ENCODE data around the gene IPO5. TPM values are rescaled to one million over a fixed set of nuclear protein-coding genes. Genes with fewer than 3 reads are reported as not detected.

Gene IPO5
- total RNA-seq, 1 donor from 2014 or later: 83.6 TPM

DNA sequence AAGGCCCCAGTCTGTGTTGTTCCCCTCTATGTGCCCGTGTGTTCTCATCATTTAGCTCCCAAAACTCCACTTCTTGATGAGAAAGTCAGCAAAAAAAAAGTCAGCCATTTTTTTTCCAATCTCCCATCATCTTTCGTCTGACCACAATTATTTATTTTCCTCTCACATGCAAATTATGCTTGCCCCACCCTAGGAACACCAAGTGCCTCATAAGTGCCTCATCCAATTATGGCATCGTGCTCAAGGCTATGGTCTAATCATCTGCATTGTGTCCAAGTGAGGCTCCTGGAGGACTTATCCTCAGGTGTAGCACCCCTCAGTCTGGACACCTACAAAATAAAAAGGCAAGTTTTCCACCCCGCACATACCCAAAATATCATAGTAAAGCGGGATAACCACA is 20.8 kb upstream of the IPO5 start:
- no peak for DNase-seq
- intact Hi-C loops (cut with DNase I): no loop called here
- no peak overlapping the region for H3K27ac ChIP-seq
- H3K36me3 ChIP-seq: no peaks in the 10 kb centered on the region
- no peaks in the 10 kb centered on the region for H3K9me3 ChIP-seq
- TF ChIP-seq, protein P1, sequence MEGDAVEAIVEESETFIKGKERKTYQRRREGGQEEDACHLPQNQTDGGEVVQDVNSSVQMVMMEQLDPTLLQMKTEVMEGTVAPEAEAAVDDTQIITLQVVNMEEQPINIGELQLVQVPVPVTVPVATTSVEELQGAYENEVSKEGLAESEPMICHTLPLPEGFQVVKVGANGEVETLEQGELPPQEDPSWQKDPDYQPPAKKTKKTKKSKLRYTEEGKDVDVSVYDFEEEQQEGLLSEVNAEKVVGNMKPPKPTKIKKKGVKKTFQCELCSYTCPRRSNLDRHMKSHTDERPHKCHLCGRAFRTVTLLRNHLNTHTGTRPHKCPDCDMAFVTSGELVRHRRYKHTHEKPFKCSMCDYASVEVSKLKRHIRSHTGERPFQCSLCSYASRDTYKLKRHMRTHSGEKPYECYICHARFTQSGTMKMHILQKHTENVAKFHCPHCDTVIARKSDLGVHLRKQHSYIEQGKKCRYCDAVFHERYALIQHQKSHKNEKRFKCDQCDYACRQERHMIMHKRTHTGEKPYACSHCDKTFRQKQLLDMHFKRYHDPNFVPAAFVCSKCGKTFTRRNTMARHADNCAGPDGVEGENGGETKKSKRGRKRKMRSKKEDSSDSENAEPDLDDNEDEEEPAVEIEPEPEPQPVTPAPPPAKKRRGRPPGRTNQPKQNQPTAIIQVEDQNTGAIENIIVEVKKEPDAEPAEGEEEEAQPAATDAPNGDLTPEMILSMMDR (IDR thresholded peaks at IDR 0.05): no peak
- H3K4me3 ChIP-seq: no peak overlapping the region
- H3K4me1 ChIP-seq: no peaks in the 10 kb centered on the region
- no peaks in the 10 kb centered on the region for H3K27me3 ChIP-seq (ENCODE audit: low read depth)
- ATAC-seq: no peak

DNA sequence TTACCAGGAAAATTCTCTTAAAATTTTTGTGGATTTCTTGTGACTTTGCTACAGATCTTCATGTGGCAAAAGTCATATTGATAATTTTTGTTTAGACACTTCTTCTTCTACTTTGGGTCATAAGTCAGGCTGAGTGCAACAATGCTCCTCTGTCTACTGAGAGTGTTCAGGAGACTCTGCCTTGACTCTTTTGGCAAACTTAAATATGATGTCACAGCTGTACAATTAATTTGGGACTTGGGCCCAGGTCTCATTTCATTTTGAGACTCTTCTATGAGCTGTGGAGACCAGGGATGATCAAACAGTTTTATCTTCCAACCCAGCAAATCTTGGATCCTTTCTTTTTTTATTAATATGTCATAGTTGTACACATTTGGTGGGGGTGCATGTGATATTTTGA is 19.7 kb upstream of the IPO5 start:
- Histone ChIP-seq H3K9me3 (no peaks in the 10 kb centered on the region), H3K4me1 (no peaks in the 10 kb centered on the region), H3K27ac (no peak overlapping the region), H3K27me3 (ENCODE audit: low read depth) (no peaks in the 10 kb centered on the region), H3K4me3 (no peak overlapping the region), H3K36me3 (no peaks in the 10 kb centered on the region)
- TF ChIP-seq, protein P1 (IDR thresholded peaks at IDR 0.05): no peak
- DNase-seq (no peak), ATAC-seq (no peak)
- intact Hi-C loops (cut with DNase I): no loop called here

DNA sequence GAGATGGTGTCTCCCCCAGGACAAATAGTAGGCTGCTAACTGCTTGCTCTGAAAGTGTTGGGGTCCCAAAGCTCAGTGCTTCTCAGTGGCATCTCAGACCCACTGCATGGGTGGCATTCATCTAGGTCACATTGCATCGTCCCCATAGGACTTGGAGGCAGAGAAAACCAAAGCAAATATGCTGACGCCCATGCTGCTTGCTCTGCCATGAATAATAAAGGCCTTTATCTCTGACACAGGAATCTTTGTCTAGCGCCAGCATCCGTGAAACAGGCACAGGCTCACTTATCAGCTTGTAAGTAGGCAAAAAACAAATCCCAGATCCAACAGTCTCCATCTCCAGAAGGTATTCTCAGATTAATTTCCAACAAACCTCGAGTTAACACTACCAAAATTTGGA is 18.9 kb upstream of the IPO5 start:
- intact Hi-C loops (cut with DNase I): no loop called here
- ATAC-seq: no peak
- TF ChIP-seq, protein P1 (IDR thresholded peaks at IDR 0.05): no peak

DNA sequence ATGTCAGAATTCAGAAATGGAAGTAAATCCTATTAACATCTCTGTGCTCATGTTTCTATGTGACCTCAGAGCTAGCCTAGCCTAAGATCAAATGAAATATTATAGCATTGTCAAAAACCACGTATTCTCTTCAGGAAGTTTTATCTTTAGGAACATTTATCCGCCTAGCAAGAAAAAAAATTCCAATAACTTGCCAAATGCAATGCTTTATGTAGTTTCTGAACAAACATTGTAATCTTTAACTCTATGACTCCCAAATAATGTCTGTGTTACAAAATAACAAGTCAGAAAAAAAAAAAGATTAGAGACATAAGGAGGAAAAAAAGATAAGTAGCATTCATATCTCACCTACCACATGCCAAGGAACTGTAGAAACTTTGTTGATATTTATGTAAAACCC is 18.4 kb upstream of the IPO5 start:
- TF ChIP-seq, protein P1 (IDR thresholded peaks at IDR 0.05): no peak
- Histone ChIP-seq H3K4me1 (no peaks in the 10 kb centered on the region), H3K4me3 (no peak overlapping the region), H3K9me3 (no peaks in the 10 kb centered on the region), H3K36me3 (no peaks in the 10 kb centered on the region), H3K27me3 (ENCODE audit: low read depth) (no peaks in the 10 kb centered on the region), H3K27ac (no peak overlapping the region)
- DNase-seq: no peak
- no peak for ATAC-seq
- intact Hi-C loops (cut with DNase I): no loop called here

More for the DNA sequence above, 18.9 kb upstream of the IPO5 start:
- DNase-seq: no peak
- Histone ChIP-seq H3K36me3 (no peaks in the 10 kb centered on the region), H3K9me3 (no peaks in the 10 kb centered on the region), H3K27ac (no peak overlapping the region), H3K27me3 (ENCODE audit: low read depth) (no peaks in the 10 kb centered on the region), H3K4me1 (no peaks in the 10 kb centered on the region), H3K4me3 (no peak overlapping the region)

DNA sequence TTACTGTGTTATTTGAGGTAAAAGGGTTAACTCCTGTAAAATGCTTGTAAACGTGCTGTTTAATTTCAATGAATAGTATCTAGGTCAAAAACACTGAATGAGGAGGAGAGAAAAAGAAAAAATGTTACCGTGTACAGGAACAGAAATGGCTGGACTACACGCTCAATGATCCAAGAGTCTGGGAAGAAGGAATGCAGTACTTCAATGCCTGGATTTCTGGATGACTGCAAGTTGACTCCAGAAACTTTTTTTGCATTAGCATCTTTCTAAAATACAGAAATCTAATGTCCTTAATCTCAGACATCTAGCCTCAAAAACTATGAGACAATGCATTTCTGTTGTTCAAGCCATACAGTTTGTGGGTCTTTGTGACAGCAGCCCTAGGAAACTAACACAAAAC is 17.4 kb upstream of the IPO5 start:
- Histone ChIP-seq H3K4me3 (no peak overlapping the region), H3K27ac (no peak overlapping the region), H3K27me3 (ENCODE audit: low read depth) (no peaks in the 10 kb centered on the region), H3K36me3 (no peaks in the 10 kb centered on the region), H3K4me1 (no peaks in the 10 kb centered on the region), H3K9me3 (no peaks in the 10 kb centered on the region)
- TF ChIP-seq, protein P1 (IDR thresholded peaks at IDR 0.05): no peak
- ATAC-seq: no peak
- intact Hi-C loops (cut with DNase I): no loop called here
- DNase-seq: no peak
